Measurements from ENCODE around the gene CPLX1.

DNA sequence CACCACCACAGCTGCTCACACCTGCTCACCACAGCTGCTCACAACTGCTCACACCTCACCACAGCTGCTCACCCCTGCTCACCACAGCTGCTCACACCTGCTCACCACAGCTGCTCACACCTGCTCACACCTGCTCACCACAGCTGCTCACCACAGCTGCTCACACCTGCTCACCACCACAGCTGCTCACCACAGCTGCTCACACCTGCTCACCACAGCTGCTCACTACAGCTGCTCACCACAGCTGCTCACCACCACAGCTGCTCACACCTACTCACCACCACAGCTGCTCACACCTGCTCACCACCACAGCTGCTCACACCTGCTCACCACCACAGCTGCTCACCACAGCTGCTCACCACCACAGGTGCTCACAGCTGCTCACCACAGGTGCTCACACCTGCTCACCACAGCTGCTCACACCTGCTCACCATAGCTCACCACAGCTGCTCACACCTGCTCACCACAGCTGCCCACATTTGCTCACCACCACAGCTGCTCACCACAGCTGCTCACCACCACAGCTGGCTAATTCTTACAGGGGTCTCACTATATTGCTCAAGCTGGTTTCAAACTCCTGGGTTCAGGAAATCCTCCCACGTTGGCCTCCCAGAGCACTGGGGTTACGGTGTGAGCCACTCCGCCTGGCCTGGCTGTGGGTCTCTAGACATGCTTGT is 30.4 kb upstream of the CPLX1 start:
- TF ChIP-seq, protein P1, sequence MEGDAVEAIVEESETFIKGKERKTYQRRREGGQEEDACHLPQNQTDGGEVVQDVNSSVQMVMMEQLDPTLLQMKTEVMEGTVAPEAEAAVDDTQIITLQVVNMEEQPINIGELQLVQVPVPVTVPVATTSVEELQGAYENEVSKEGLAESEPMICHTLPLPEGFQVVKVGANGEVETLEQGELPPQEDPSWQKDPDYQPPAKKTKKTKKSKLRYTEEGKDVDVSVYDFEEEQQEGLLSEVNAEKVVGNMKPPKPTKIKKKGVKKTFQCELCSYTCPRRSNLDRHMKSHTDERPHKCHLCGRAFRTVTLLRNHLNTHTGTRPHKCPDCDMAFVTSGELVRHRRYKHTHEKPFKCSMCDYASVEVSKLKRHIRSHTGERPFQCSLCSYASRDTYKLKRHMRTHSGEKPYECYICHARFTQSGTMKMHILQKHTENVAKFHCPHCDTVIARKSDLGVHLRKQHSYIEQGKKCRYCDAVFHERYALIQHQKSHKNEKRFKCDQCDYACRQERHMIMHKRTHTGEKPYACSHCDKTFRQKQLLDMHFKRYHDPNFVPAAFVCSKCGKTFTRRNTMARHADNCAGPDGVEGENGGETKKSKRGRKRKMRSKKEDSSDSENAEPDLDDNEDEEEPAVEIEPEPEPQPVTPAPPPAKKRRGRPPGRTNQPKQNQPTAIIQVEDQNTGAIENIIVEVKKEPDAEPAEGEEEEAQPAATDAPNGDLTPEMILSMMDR (conservative IDR thresholded peaks at IDR 0.05): no peak
- TF ChIP-seq EZH2 (IDR thresholded peaks at IDR 0.05; ENCODE audit: low read depth): no peak

Measured in PC-9 (cell line).